Activated CD4-positive, CD25-positive, alpha-beta regulatory T cell treated with anti-CD3 and anti-CD28 coated beads, Interleukin-2, amount 50 U/mL, for 16 hours (primary cell): ENCODE results near the gene FUBP3.
"Not testable (repeated sequence)": the region's sequence is repeated elsewhere in the genome, so short reads cannot be mapped to it uniquely, and the experiment has no call there.

ENCODE experiments used
- DNase-seq: peaks from one replicate; pipeline ENCODE4 v3.0.0-alpha.2; 2020; ENCODE audit warnings: low read depth, low spot score

Gene FUBP3

DNA sequence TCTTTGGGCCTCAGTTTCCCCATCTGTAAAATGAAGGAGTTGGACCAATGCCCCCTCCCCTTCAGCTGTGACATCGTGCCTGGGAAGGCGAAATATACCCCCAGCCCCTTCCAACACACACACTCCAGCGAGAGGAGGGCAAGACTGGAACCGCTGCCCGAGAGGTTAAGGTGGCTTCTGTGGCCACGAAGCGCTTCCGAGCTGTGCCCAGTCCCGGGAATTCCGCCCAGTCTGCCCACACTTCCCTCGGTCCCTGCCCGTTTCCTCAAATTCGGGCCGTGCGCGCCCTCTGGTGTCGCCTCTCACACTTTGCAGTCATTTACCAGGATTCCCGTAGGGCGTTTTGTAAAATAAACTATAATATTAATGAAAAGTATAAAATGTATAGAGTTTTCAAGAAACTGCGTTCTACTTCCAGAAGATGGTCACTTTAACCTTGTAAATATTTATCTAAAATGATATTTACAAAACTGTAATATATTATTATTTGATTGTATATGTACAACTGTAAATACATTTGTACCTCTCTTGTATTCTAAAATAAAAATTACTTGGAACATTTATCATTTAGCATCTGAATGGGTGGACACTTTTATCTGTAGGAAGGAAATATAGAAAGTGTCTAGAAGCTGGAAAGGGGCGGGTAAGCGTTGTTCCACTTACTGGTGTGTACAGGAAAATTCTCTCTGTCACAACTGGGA, 103.2 kb downstream of the FUBP3 start:
- no peak for DNase-seq

- no peak for DNase-seq
These were observed 105.7 kb downstream of the FUBP3 start for GRCh38 chr9:130685104-130685503.

- not testable (repeated sequence) for DNase-seq
These were observed 106.6 kb downstream of the FUBP3 start for GRCh38 chr9:130685945-130686344.

DNA sequence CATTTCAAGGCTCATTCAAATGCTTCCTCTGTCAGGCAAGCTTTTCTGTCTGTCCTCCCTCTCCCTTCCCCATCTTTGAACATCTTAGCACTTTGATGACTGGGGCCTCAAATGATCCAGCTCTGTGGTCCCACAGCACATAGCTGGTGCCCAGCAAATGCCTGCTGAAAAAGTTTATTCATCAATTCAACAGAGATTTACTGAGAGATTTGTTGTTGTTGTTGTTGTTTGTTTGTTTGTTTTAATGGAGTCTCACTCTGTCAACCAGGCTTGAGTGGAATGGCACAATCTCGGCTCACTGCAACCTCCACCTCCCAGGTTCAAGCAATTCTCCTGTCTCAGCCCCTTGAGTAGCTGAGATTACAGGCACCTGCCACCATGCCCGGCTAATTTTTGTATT, 108.2 kb downstream of the FUBP3 start:
- DNase-seq = no peak
